ENCODE results near the gene UBXN2A. TPM values are rescaled to one million over a fixed set of nuclear protein-coding genes. Genes with fewer than 3 reads are reported as not detected.
"Not testable (repeated sequence)": the region's sequence is repeated elsewhere in the genome, so short reads cannot be mapped to it uniquely, and the experiment has no call there.

Gene UBXN2A
- total RNA-seq, 1 donor from 2014 or later, result 18.5 TPM

DNA sequence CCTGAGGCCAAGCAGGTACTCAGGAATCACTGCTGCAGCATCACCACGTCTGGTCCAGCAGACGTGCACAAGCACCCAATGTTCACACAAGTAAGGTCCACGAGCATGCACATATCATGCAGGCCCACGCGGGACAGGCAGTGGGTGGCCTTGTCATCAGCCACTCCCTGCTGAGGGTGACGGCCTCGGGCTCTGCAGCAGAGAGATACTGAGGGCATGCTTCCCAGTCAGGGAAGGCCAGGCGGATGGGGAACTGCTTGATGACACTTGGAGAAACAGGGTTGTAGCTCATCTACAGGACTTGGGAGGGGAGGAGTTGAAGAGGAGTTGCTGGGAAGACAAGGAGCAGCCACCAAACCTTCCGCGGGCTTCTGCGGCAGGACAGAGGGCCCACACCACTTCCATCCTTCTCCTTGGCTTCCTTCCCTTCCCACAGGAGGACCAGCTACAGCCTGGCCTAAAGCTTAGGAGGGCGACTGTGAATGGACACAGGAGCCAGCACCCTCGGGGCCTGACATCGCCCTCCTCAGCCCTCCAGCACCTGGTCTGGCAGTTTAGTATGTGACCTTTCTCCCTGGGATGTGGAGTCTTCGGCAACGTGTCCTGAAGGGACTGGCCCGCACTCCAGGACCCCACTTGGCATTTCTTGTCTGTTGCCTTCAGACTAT lies 84.9 kb downstream of the UBXN2A start:
- H3K27me3 ChIP-seq (ENCODE audit: low read depth), result no peaks in the 10 kb centered on the region
- intact Hi-C loops (cut with micrococcal nuclease), result no loop called here
- DNase-seq, result no peak
- no peaks in the 10 kb centered on the region for H3K4me1 ChIP-seq
- H3K4me3 ChIP-seq, result no peak overlapping the region
- H3K36me3 ChIP-seq, result peaks cover 51% of the 10 kb centered on the region
- H3K27ac ChIP-seq (replicated peaks), result no peak overlapping the region
- TF ChIP-seq, protein P1, sequence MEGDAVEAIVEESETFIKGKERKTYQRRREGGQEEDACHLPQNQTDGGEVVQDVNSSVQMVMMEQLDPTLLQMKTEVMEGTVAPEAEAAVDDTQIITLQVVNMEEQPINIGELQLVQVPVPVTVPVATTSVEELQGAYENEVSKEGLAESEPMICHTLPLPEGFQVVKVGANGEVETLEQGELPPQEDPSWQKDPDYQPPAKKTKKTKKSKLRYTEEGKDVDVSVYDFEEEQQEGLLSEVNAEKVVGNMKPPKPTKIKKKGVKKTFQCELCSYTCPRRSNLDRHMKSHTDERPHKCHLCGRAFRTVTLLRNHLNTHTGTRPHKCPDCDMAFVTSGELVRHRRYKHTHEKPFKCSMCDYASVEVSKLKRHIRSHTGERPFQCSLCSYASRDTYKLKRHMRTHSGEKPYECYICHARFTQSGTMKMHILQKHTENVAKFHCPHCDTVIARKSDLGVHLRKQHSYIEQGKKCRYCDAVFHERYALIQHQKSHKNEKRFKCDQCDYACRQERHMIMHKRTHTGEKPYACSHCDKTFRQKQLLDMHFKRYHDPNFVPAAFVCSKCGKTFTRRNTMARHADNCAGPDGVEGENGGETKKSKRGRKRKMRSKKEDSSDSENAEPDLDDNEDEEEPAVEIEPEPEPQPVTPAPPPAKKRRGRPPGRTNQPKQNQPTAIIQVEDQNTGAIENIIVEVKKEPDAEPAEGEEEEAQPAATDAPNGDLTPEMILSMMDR (IDR thresholded peaks at IDR 0.05; ENCODE audit: borderline replicate concordance), result no peak
- H3K9me3 ChIP-seq (replicated peaks), result no peaks in the 10 kb centered on the region

- Histone ChIP-seq H3K4me1 (no peaks in the 10 kb centered on the region), H3K27ac (replicated peaks) (no peak overlapping the region), H3K27me3 (ENCODE audit: low read depth) (no peaks in the 10 kb centered on the region), H3K4me3 (no peak overlapping the region), H3K9me3 (replicated peaks) (no peaks in the 10 kb centered on the region), H3K36me3 (peaks cover 62% of the 10 kb centered on the region)
- no peak for DNase-seq
- TF ChIP-seq, protein P1 (IDR thresholded peaks at IDR 0.05; ENCODE audit: borderline replicate concordance), result no peak
- intact Hi-C loops (cut with micrococcal nuclease), result no loop called here
These were observed 86.0 kb downstream of the UBXN2A start for GRCh38 chr2:24026233-24026632.

DNA sequence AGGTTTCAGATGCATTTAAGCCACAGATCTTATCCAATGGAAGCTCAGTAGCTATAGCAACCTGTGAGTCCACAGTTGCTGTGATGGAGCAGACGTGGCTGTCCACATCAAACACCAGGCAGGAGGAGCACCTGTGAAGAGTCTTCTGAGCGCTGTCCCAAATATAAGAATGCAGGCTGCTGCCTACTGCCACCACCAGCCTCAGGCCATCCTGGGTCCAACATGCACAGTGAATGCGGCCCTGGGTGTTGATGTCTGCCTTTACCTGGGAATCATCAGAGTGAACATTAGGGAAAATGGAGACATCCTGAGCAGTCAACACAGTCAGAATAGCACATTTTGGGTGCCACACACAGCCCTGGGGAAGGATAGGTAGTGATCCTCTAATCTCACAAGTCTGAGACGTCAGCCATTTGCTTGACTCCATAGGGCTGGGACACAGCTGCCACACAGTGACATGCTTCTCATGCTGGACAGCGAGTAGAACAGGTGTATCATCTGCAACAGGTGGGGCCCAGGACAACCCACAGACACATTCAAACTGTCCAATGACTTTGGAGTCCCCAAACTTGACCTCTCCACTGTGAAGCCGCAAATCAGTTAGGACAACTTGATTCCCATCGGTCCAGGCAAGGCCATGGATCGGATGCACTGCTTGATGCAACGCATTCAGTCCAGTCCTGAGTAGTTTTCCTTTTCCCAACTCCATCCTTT lies 98.7 kb downstream of the UBXN2A start:
- H3K27ac ChIP-seq (replicated peaks), result no peak overlapping the region
- H3K4me3 ChIP-seq, result no peak overlapping the region
- DNase-seq, result no peak
- TF ChIP-seq, protein P1 (IDR thresholded peaks at IDR 0.05; ENCODE audit: borderline replicate concordance), result no peak
- peaks cover 33% of the 10 kb centered on the region for H3K36me3 ChIP-seq
- H3K27me3 ChIP-seq (ENCODE audit: low read depth), result no peaks in the 10 kb centered on the region
- H3K9me3 ChIP-seq (replicated peaks), result no peaks in the 10 kb centered on the region
- H3K4me1 ChIP-seq, result no peaks in the 10 kb centered on the region
- intact Hi-C loops (cut with micrococcal nuclease), result no loop called here

DNA sequence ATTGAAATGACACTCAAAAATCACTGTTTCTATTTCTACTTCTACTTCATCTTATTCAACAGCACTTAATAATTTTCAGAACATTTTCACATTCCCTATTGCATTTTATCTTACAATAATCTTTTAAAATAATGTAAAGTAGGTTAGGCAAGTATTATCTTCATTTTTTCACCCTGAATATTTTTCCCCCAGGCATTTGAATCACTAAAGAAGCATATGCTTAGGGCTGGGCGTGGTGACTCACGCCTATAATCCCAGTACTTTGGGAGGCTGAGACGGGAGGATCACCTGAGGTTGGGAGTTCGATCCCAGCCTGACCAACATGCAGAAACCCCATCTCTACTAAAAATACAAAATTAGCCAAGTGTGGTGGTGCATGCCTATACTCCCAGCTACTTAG lies 100.2 kb downstream of the UBXN2A start:
- Histone ChIP-seq H3K27ac (replicated peaks) (no peak overlapping the region), H3K9me3 (replicated peaks) (no peaks in the 10 kb centered on the region), H3K4me3 (no peak overlapping the region), H3K4me1 (no peaks in the 10 kb centered on the region), H3K27me3 (ENCODE audit: low read depth) (no peaks in the 10 kb centered on the region), H3K36me3 (peaks cover 30% of the 10 kb centered on the region)
- TF ChIP-seq, protein P1 (IDR thresholded peaks at IDR 0.05; ENCODE audit: borderline replicate concordance), result no peak
- intact Hi-C loops (cut with micrococcal nuclease), result no loop called here
- DNase-seq, result no peak

- H3K27me3 ChIP-seq (ENCODE audit: low read depth); intact Hi-C loops (cut with micrococcal nuclease); H3K9me3 ChIP-seq (replicated peaks); DNase-seq; H3K4me3 ChIP-seq; H3K27ac ChIP-seq (replicated peaks): not testable (repeated sequence)
- Histone ChIP-seq H3K4me1 (peaks cover 19% of the 10 kb centered on the region), H3K36me3 (peaks cover 14% of the 10 kb centered on the region)
These were observed 102.9 kb downstream of the UBXN2A start for GRCh38 chr2:24043133-24043532.

All from left ventricle myocardium inferior (tissue), 1 donor.